ENCODE results near the gene CCDC171. TPM values are rescaled to one million over a fixed set of nuclear protein-coding genes. Genes with fewer than 3 reads are reported as not detected.

The CCDC171 gene
- total and polyA plus RNA-seq, 5 experiments from 2014 or later = 0.39 to 3.2 (median 0.80) TPM

- no peaks in the 10 kb centered on the region for H3K27me3 Mint-ChIP-seq
- POLR2A ChIA-PET = no interaction called here
- no peaks in the 10 kb centered on the region for H3K9me3 Mint-ChIP-seq
- ATAC-seq = no peak
- peaks cover 0 to 2% (median 0%) of the 10 kb centered on the region in 4 donors for H3K4me1 Mint-ChIP-seq
- H3K27ac Mint-ChIP-seq = no peak overlapping the region
- no peak for DNase-seq
- H3K36me3 Mint-ChIP-seq = peaks cover 0 to 6% (median 5%) of the 10 kb centered on the region in 3 donors
- H3K4me3 Mint-ChIP-seq = no peak overlapping the region
Measured at GRCh38 chr9:15717290-15717967, 164.6 kb downstream of the CCDC171 start.

DNA sequence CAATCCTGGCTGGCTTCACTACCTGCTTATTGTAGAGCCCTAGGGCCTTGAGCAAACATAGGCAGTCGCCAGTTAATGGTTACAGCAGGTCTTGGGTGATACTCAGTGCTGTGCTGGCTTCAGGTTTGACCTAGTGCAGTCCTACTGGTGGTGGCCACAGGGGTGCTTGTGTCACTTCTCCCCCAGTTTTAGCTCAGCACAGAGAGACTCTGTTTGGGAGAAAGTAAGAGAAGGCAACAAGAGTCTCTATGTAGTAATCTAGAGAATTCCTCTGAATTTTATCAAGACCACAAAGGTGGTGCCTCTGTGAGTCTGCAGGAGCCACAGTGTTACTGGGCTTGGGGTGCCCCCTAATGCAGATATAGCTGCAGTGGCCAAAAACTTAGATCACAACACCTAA lies 165.6 kb downstream of the CCDC171 start:
- H3K27ac Mint-ChIP-seq = no peak overlapping the region
- H3K36me3 Mint-ChIP-seq = peaks cover 3 to 6% (median 5%) of the 10 kb centered on the region in 3 donors
- no peaks in the 10 kb centered on the region for H3K27me3 Mint-ChIP-seq
- H3K4me3 Mint-ChIP-seq = no peak overlapping the region
- no peak for DNase-seq
- no peaks in the 10 kb centered on the region for H3K9me3 Mint-ChIP-seq
- POLR2A ChIA-PET = no interaction called here
- no peak for ATAC-seq
- H3K4me1 Mint-ChIP-seq = peaks cover 0 to 2% (median 0%) of the 10 kb centered on the region in 4 donors

GRCh38 chr9:15720861-15721260 lies 168.0 kb downstream of the CCDC171 start:
- DNase-seq = no peak
- Mint-ChIP-seq H3K36me3 (peaks cover 2 to 5% (median 3%) of the 10 kb centered on the region in 3 donors), H3K27ac (no peak overlapping the region), H3K27me3 (no peaks in the 10 kb centered on the region), H3K4me1 (peaks cover 0 to 2% (median 0%) of the 10 kb centered on the region in 4 donors), H3K9me3 (no peaks in the 10 kb centered on the region), H3K4me3 (no peak overlapping the region)
- POLR2A ChIA-PET = no interaction called here
- ATAC-seq = no peak

- peaks cover 0 to 3% (median 0%) of the 10 kb centered on the region in 3 donors for H3K36me3 Mint-ChIP-seq
- no peak overlapping the region for H3K27ac Mint-ChIP-seq
- H3K9me3 Mint-ChIP-seq = no peaks in the 10 kb centered on the region
- peaks cover 0 to 2% (median 0%) of the 10 kb centered on the region in 4 donors for H3K4me1 Mint-ChIP-seq
- H3K27me3 Mint-ChIP-seq = no peaks in the 10 kb centered on the region
- POLR2A ChIA-PET = no interaction called here
- no peak overlapping the region for H3K4me3 Mint-ChIP-seq
- ATAC-seq = no peak
- no peak for DNase-seq
Measured at GRCh38 chr9:15722888-15723287, 170.0 kb downstream of the CCDC171 start.

GRCh38 chr9:15724016-15724415 lies 171.2 kb downstream of the CCDC171 start:
- no peak overlapping the region for H3K27ac Mint-ChIP-seq
- ATAC-seq (no peak), DNase-seq (no peak)
- H3K36me3 Mint-ChIP-seq = peaks cover 0 to 3% (median 0%) of the 10 kb centered on the region in 3 donors
- H3K9me3 Mint-ChIP-seq = no peaks in the 10 kb centered on the region
- no peak overlapping the region for H3K4me3 Mint-ChIP-seq
- peaks cover 0 to under 1% (median 0%) of the 10 kb centered on the region in 4 donors for H3K4me1 Mint-ChIP-seq
- no peaks in the 10 kb centered on the region for H3K27me3 Mint-ChIP-seq
- POLR2A ChIA-PET = no interaction called here

- POLR2A ChIA-PET = no interaction called here
- no peak for ATAC-seq
- Mint-ChIP-seq H3K9me3 (no peaks in the 10 kb centered on the region), H3K27me3 (no peaks in the 10 kb centered on the region), H3K36me3 (peaks cover 0 to 3% (median 0%) of the 10 kb centered on the region in 3 donors), H3K27ac (no peak overlapping the region), H3K4me3 (no peak overlapping the region), H3K4me1 (peaks cover 2 to 4% (median 3%) of the 10 kb centered on the region in 4 donors)
- DNase-seq = no peak
Measured at GRCh38 chr9:15724612-15725011, 171.8 kb downstream of the CCDC171 start.

DNA sequence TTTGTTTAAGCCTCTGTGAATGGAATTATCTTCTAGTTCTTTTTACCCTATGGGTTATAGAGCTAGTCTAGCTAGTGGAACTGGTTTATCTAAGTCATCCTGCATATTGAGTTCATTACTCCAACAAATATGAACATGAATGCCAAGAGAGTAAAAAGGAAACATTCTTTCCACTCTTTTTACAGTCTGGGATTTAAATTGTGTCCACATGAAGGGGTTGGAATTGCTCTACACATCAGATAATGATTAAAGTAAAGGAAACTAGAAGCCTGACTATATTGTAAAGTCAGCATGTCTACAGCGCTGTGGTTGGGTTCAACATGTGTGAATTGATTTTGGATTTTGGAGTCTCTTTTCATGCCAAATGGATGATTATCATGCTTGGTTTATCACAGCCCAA lies 173.1 kb downstream of the CCDC171 start:
- Mint-ChIP-seq H3K4me3 (no peak overlapping the region), H3K9me3 (no peaks in the 10 kb centered on the region), H3K27ac (no peak overlapping the region), H3K4me1 (peaks cover 3 to 6% (median 3%) of the 10 kb centered on the region in 4 donors), H3K36me3 (peaks cover 0 to 3% (median 0%) of the 10 kb centered on the region in 3 donors), H3K27me3 (no peaks in the 10 kb centered on the region)
- no peak for DNase-seq
- no peak for ATAC-seq
- POLR2A ChIA-PET = no interaction called here

GRCh38 chr9:15729507-15729906 lies 176.7 kb downstream of the CCDC171 start:
- peak in 2 of 10 donors; percentile 16 to 25 for DNase-seq
- Mint-ChIP-seq H3K4me1 (peaks cover 3 to 6% (median 3%) of the 10 kb centered on the region in 4 donors), H3K4me3 (no peak overlapping the region), H3K27ac (peak overlapping the region in 4 of 10 donors; percentile 22 to 87 (median 80)), H3K27me3 (no peaks in the 10 kb centered on the region), H3K36me3 (peaks cover 0 to 7% (median 0%) of the 10 kb centered on the region in 3 donors), H3K9me3 (no peaks in the 10 kb centered on the region)
- ATAC-seq = peak; percentile 50 to 68
- POLR2A ChIA-PET = no interaction called here

DNA sequence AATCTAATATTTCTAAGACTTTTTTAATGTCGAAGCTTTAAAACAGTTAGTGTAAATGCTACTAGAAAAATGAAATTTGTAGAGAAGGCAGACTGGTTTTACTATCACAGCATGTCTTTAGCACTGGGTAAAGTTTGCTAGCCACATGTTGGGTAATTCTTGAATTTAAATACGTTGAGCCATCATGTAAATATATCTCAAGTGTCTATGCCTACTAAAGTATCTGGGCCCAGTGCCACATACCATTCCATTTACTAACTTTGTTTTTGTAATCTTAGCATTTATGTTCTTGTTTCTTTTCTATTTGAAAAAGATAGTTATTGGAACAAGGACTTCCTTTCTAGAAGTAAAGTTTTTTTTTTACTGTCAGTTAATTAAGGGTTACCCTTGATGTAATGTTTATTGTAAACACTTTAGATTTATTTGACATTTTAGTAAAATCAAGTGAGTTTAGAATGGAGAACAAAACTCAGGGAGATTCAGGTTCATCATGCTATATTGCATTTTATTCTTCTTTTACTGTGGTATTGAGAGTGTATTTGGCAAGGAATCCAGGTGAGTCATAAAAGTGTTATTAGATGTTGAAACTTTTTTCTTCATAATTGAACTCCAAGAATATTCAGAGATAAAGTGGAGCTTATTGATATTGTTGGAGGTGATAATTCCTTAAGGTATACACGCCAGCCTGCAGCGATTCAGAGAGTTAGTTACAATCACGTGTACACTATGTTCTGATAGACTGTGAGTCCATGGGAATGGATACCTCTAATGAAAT lies 182.4 kb downstream of the CCDC171 start:
- H3K27ac Mint-ChIP-seq = no peak overlapping the region
- peaks cover 0 to 7% (median 5%) of the 10 kb centered on the region in 3 donors for H3K36me3 Mint-ChIP-seq
- H3K9me3 Mint-ChIP-seq = no peaks in the 10 kb centered on the region
- POLR2A ChIA-PET = no interaction called here
- no peaks in the 10 kb centered on the region for H3K4me1 Mint-ChIP-seq
- no peak for DNase-seq
- no peak for ATAC-seq
- no peak overlapping the region for H3K4me3 Mint-ChIP-seq
- no peaks in the 10 kb centered on the region for H3K27me3 Mint-ChIP-seq

- peaks cover 0 to 2% (median 0%) of the 10 kb centered on the region in 9 donors for H3K9me3 Mint-ChIP-seq
- no peak overlapping the region for H3K27ac Mint-ChIP-seq
- POLR2A ChIA-PET = no interaction called here
- DNase-seq = no peak
- H3K4me3 Mint-ChIP-seq = no peak overlapping the region
- no peaks in the 10 kb centered on the region for H3K27me3 Mint-ChIP-seq
- no peak for ATAC-seq
- peaks cover 3 to 5% (median 3%) of the 10 kb centered on the region in 3 donors for H3K36me3 Mint-ChIP-seq
- H3K4me1 Mint-ChIP-seq = no peaks in the 10 kb centered on the region
Measured at GRCh38 chr9:15736569-15736968, 183.7 kb downstream of the CCDC171 start.

DNA sequence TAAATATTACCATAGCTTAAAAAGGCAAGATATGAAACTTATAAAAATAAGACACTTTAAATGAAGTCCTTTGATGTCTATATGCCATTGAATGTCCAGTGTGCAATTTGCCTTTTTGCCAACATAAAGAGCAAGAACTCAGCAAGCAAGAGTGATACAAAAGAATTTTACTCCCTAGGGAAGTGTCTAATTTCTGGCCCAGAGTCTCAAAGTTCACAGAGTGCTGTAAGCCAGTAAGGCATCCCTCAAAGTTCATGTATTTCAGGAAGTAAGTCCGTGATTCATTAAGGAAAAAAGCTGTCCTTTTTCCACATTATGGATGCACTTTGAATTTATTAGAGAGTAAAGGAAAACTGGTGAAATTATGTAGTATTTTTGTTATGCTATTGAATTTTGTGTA lies 185.2 kb downstream of the CCDC171 start:
- H3K4me1 Mint-ChIP-seq = no peaks in the 10 kb centered on the region

DNA sequence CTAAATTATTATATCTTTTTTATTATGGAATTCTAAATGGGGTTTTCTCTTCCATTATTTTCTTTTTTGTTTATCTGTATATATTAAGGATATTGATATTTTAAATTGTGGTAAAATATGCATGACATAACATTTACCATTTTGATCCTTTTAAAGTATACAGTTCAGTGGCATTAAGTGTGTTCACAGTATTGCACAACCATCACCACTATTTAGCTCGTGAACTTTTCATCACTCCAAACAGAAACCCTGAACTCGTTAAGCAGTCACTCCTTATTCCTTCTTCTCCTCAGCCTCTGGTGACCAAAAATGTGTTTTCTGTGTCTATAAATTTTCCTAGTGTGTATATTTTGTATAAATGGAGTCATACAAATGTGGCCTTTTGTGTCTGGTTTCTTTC lies 188.2 kb downstream of the CCDC171 start:
- H3K36me3 Mint-ChIP-seq = peaks cover 11 to 24% (median 18%) of the 10 kb centered on the region in 3 donors
- POLR2A ChIA-PET = no interaction called here
- no peak overlapping the region for H3K4me3 Mint-ChIP-seq
- peaks cover 0 to 4% (median 0%) of the 10 kb centered on the region in 9 donors for H3K9me3 Mint-ChIP-seq
- H3K27ac Mint-ChIP-seq = no peak overlapping the region
- DNase-seq (no peak), ATAC-seq (no peak)
- H3K4me1 Mint-ChIP-seq = no peaks in the 10 kb centered on the region
- no peaks in the 10 kb centered on the region for H3K27me3 Mint-ChIP-seq

More for the DNA sequence above, 185.2 kb downstream of the CCDC171 start:
- DNase-seq (no peak), ATAC-seq (no peak)
- H3K36me3 Mint-ChIP-seq = peaks cover under 1 to 12% (median 8%) of the 10 kb centered on the region in 3 donors
- H3K4me3 Mint-ChIP-seq = no peak overlapping the region
- peaks cover 0 to 4% (median 0%) of the 10 kb centered on the region in 9 donors for H3K9me3 Mint-ChIP-seq
- no peaks in the 10 kb centered on the region for H3K27me3 Mint-ChIP-seq
- POLR2A ChIA-PET = no interaction called here
- no peak overlapping the region for H3K27ac Mint-ChIP-seq

GRCh38 chr9:15743512-15743911 lies 190.7 kb downstream of the CCDC171 start:
- Mint-ChIP-seq H3K4me3 (no peak overlapping the region), H3K27ac (no peak overlapping the region), H3K9me3 (peaks cover 0 to 12% (median 5%) of the 10 kb centered on the region in 9 donors)

More at GRCh38 chr9:15743512-15743911, 190.7 kb downstream of the CCDC171 start:
- Mint-ChIP-seq H3K36me3 (peaks cover 29 to 41% (median 34%) of the 10 kb centered on the region in 3 donors), H3K4me1 (peaks cover 0 to 1% (median 0%) of the 10 kb centered on the region in 4 donors), H3K27me3 (no peaks in the 10 kb centered on the region)
- DNase-seq (no peak), ATAC-seq (no peak)
- POLR2A ChIA-PET = no interaction called here

Measured in naive thymus-derived CD8-positive, alpha-beta T cell (primary cell).